Left lung (tissue), 10 donors: Measurements from ENCODE around the gene PRUNE2. TPM values are rescaled to one million over a fixed set of nuclear protein-coding genes. Genes with fewer than 3 reads are reported as not detected.

Experiments used
- ATAC-seq: fragments of 200-7000 bp; cut with Tn5 transposase; one replicate; pipeline ENCODE4 v1.9.1; 2020; ENCODE audit warnings: moderate library complexity
- DNase-seq, 4 donors: peaks; one replicate each; pipeline ENCODE4 v3.0.0-alpha.2; 2013 to 2020
- H3K27ac ChIP-seq, 2 donors: fragments of 200-600 bp; sonication (generic) in 1 of 2; one replicate each; pipeline versions ENCODE4 v1.5.0 to v1.8.0; 2020 to 2021
- H3K27me3 ChIP-seq, 2 donors: fragments of 200-600 bp; sonication (generic) in 1 of 2; one replicate each; pipeline versions ENCODE4 v1.5.0 to v1.8.0; 2020 to 2021
- H3K36me3 ChIP-seq, 2 donors: fragments of 200-600 bp; sonication (generic) in 1 of 2; one replicate each; pipeline versions ENCODE4 v1.5.0 to v1.8.0; 2020 to 2021
- H3K4me1 ChIP-seq, 2 donors: fragments of 200-600 bp; one replicate each; pipeline ENCODE4 v1.8.0; 2021
- H3K4me3 ChIP-seq, 2 donors: fragments of 200-600 bp; sonication (generic) in 1 of 2; one replicate each; pipeline versions ENCODE4 v1.5.0 to v1.8.0; 2020 to 2021; ENCODE audit warnings: mild to moderate bottlenecking in 1 of 2
- H3K9me3 ChIP-seq, 2 donors: fragments of 200-600 bp; sonication (generic) in 1 of 2; one replicate each; pipeline versions ENCODE4 v1.5.0 to v1.8.0; 2020 to 2021
- CTCF ChIP-seq, 2 donors: fragments of 200-600 bp; sonication (generic) in 1 of 2; IDR thresholded peaks; one replicate each; pipeline versions ENCODE4 v1.5.0 to v1.8.0; 2021; ENCODE audit warnings: antibody characterized with exemption in 2 of 2
- intact Hi-C, 2 donors: fragments of 100-400 bp; cut with DNase I; formaldehyde crosslinking; loops; one replicate each; pipeline versions ENCODE4 v1.11.2 to v1.14.2; 2022
- polyA plus RNA-seq, 6 donors: library from polyadenylated mRNA; unstranded; fragments of 120-200 nt; gene quantifications; one replicate each; pipeline ENCODE4 v1.2.1, GENCODE V29; 2013; ENCODE audit not compliant: insufficient read length in 6 of 6
- total RNA-seq, 2 donors: library from RNA; stranded (reverse); fragmentation: NEBNext Ultra II Directional; extraction: Animal tissue kit (Norgen Biotek cat#: 25700); gene quantifications; one replicate each; pipeline ENCODE4 v1.2.1, GENCODE V29; 2021
- donor health status: DM: no; HTN: yes; CAD: no.
- donor health status: DM: no; HTN: no; CAD: no.

The PRUNE2 gene
- total and polyA plus RNA-seq, 8 donors = 2.0 to 17.7 (median 4.1) TPM

DNA sequence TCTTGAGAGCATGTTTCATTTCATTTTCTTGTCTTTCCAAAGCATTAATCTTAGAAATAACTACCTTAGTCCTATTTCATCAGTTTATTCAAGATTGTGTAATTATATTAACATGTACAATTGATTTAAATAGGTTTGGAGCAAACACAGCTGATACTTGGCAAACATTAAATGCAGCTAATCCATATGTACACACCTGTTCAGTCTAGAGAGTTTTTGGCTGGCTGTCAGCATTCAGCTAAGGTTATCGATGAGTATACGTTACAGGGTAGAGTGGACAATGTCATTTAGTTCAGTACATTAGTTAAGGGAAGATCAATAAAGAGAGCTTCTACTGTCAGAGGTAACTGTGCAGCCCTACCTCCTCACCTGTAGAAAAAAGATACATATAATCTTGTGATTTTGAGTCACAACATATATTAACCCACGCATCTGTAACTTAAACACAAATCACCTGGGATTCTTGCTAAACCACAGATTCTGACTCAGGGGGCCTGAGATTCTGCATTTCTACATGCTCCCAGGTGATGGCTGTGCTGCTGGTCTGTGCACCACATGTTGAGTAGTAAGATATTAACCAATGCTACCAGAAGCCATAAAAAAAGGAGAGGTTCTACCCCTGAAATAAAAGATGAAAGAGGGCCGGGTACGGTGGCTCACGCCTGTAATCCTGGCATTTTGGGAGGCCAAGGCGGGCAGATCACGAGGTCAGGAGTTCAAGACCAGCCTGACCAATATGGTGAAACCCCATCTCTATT, 175.8 kb downstream of the PRUNE2 start:
- Histone ChIP-seq H3K27me3 (peaks cover 0 to 6% of the 10 kb centered on the region in 2 donors), H3K4me3 (no peak overlapping the region), H3K9me3 (no peaks in the 10 kb centered on the region), H3K36me3 (no peaks in the 10 kb centered on the region), H3K27ac (no peak overlapping the region), H3K4me1 (no peaks in the 10 kb centered on the region)
- TF ChIP-seq CTCF (IDR thresholded peaks at IDR 0.05) = no peak
- intact Hi-C loops = no loop called here
- DNase-seq = no peak
- ATAC-seq = no peak

GRCh38 chr9:76729116-76729515, 176.8 kb downstream of the PRUNE2 start:
- DNase-seq (no peak), ATAC-seq (no peak)
- no peaks in the 10 kb centered on the region for H3K36me3 ChIP-seq
- H3K4me1 ChIP-seq = no peaks in the 10 kb centered on the region
- intact Hi-C loops = no loop called here
- H3K9me3 ChIP-seq = no peaks in the 10 kb centered on the region
- no peak for TF ChIP-seq CTCF (IDR thresholded peaks at IDR 0.05)
- no peak overlapping the region for H3K4me3 ChIP-seq
- H3K27me3 ChIP-seq = peaks cover 0 to 6% of the 10 kb centered on the region in 2 donors
- no peak overlapping the region for H3K27ac ChIP-seq

- no peak for DNase-seq
- H3K9me3 ChIP-seq = no peaks in the 10 kb centered on the region
- peaks cover 0 to 6% of the 10 kb centered on the region in 2 donors for H3K27me3 ChIP-seq
- intact Hi-C loops = no loop called here
- no peak overlapping the region for H3K27ac ChIP-seq
- no peaks in the 10 kb centered on the region for H3K36me3 ChIP-seq
- no peak for ATAC-seq
- H3K4me3 ChIP-seq = no peak overlapping the region
- H3K4me1 ChIP-seq = no peaks in the 10 kb centered on the region
- no peak for TF ChIP-seq CTCF (IDR thresholded peaks at IDR 0.05)
Observed at GRCh38 chr9:76725885-76726284, 180.0 kb downstream of the PRUNE2 start.

DNA sequence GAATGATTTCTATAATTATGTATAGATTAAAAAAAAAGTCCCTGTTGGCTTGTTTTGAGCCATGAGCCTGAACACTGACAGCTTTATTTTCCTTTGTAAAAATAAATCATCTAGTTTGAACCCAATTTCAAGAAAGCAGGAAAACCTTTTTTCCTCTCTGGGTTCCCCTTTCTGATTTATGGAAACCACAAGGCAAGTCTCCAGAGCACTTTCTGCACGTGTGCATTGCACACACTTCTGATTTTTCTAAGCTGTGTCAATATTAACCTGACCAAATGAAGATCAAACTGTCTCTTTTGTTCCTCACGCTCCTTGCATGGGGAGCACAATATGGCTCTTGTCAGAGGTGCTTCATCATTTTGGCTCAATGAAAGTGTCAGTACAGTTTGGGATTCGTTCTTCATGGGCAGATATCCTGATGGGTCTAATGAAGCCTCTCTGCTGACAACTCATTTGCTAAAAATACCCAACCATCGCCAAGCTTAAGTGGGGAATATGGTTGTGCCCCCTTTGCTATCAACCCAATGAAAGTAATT, 180.8 kb downstream of the PRUNE2 start:
- intact Hi-C loops = no loop called here

More for the DNA sequence above, 180.8 kb downstream of the PRUNE2 start:
- no peak for DNase-seq
- Histone ChIP-seq H3K27me3 (peaks cover 0 to 6% of the 10 kb centered on the region in 2 donors), H3K36me3 (no peaks in the 10 kb centered on the region), H3K4me1 (no peaks in the 10 kb centered on the region), H3K9me3 (no peaks in the 10 kb centered on the region), H3K27ac (no peak overlapping the region), H3K4me3 (no peak overlapping the region)
- no peak for TF ChIP-seq CTCF (IDR thresholded peaks at IDR 0.05)
- ATAC-seq = no peak
